ENCODE measurements around the gene RAB8A.

GRCh38 chr19:16175954-16176353 lies 64.3 kb downstream of the RAB8A start:
- no peak for TF ChIP-seq POLR2A (IDR thresholded peaks at IDR 0.05)
- no peak for TF ChIP-seq CTCF (IDR thresholded peaks at IDR 0.05)
- no peak for TF ChIP-seq EP300 (IDR thresholded peaks at IDR 0.05)

All from upper lobe of left lung (tissue), 4 donors.